Ascending aorta (tissue), 2 donors: Measurements from ENCODE around the gene PPP2R2D. TPM values are rescaled to one million over a fixed set of nuclear protein-coding genes. Genes with fewer than 3 reads are reported as not detected.

Experiments used
- DNase-seq, 2 donors: peaks; one replicate each; pipeline ENCODE4 v3.0.0-alpha.2; 2019; ENCODE audit warnings: low spot score in 2 of 2
- H3K27ac ChIP-seq, 2 donors: fragments of 200-600 bp; sonication (generic); one replicate each; pipeline ENCODE4 v1.5.1; 2016 to 2017; ENCODE audit warnings: mild to moderate bottlenecking in 1 of 2
- H3K27me3 ChIP-seq: fragments of 200-600 bp; sonication (generic); one replicate; pipeline ENCODE4 v1.5.1; 2017
- H3K36me3 ChIP-seq, 2 donors: fragments of 200-600 bp; sonication (generic); one replicate each; pipeline ENCODE4 v1.5.1; 2016
- H3K4me1 ChIP-seq, 2 donors: fragments of 200-600 bp; sonication (generic); one replicate each; pipeline ENCODE4 v1.5.1; 2016 to 2017; ENCODE audit warnings: mild to moderate bottlenecking in 1 of 2
- H3K4me3 ChIP-seq, 2 donors: fragments of 200-600 bp; sonication (generic); one replicate each; pipeline ENCODE4 v1.5.1; 2016 to 2017; ENCODE audit warnings: mild to moderate bottlenecking in 1 of 2
- H3K9me3 ChIP-seq, 2 donors: fragments of 200-600 bp; sonication (generic); one replicate each; pipeline ENCODE4 v1.5.1; 2016
- intact Hi-C: fragments of 100-400 bp; cut with DNase I; formaldehyde crosslinking; loops from one replicate; pipeline ENCODE4 v1.15.1; 2023
- total RNA-seq: library from RNA; depleted of rRNA; stranded (reverse); fragments of >200 nt; gene quantifications from one replicate; pipeline ENCODE4 v1.1.0, GENCODE V29; 2016
- TF ChIP-seq, protein P1 (sequence below), 3 experiments: fragments of 200-600 bp in 2 of 3; fragments of 450-650 bp in 1 of 3; sonication (generic) in 2 of 3; IDR thresholded peaks; one replicate each; pipeline ENCODE4 v1.5.1; 2016 to 2019; ENCODE audit warnings: antibody characterized with exemption in 3 of 3, mild to moderate bottlenecking in 1 of 3, moderate library complexity in 1 of 3

Gene PPP2R2D
- total RNA-seq, 1 donor from 2014 or later = 11.8 TPM

DNA sequence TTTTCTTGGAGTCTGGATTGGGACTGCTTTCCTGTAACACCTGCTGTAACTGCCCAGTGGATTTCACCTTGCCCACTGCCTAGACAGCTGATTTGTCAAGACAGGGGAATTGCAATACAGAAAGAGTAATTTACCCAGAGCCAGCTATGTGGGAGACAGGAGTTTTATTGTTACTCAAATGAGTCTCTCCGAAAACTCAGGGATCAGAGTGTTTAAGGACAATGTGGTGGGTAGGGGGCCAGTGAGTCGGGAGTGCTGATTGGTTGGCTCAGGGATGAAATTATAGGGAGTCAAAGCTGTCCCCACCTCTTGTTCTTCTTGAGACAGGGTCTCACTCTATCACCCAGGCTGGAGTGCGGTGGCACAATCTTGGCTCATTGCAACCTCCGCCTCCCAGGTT lies 106.2 kb downstream of the PPP2R2D start:
- no peak overlapping the region for H3K27ac ChIP-seq
- H3K4me1 ChIP-seq = no peaks in the 10 kb centered on the region
- intact Hi-C loops = no loop called here
- no peak overlapping the region for H3K4me3 ChIP-seq
- no peaks in the 10 kb centered on the region for H3K27me3 ChIP-seq
- TF ChIP-seq, protein P1, sequence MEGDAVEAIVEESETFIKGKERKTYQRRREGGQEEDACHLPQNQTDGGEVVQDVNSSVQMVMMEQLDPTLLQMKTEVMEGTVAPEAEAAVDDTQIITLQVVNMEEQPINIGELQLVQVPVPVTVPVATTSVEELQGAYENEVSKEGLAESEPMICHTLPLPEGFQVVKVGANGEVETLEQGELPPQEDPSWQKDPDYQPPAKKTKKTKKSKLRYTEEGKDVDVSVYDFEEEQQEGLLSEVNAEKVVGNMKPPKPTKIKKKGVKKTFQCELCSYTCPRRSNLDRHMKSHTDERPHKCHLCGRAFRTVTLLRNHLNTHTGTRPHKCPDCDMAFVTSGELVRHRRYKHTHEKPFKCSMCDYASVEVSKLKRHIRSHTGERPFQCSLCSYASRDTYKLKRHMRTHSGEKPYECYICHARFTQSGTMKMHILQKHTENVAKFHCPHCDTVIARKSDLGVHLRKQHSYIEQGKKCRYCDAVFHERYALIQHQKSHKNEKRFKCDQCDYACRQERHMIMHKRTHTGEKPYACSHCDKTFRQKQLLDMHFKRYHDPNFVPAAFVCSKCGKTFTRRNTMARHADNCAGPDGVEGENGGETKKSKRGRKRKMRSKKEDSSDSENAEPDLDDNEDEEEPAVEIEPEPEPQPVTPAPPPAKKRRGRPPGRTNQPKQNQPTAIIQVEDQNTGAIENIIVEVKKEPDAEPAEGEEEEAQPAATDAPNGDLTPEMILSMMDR (IDR thresholded peaks at IDR 0.05) = no peak
- no peaks in the 10 kb centered on the region for H3K36me3 ChIP-seq
- no peaks in the 10 kb centered on the region for H3K9me3 ChIP-seq
- DNase-seq = no peak

DNA sequence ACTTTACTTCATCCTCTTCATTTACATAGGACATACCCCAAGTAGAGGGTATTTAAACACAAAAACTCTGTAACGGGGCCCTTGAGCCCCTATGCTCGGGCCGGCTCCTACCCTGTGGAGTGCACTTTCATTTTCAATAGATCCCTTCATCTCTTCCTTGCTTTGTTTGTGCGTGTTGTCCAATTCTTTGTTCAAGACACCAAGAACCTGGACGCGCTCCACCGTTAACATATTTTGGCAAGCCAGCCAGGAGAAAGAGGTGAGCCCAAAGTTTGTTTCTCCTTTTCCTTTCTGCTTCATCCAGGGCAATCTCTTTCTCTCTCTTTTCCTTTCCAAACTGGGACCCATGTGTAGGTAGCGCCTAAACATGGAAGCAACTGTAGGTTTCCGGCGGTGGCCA lies 106.9 kb downstream of the PPP2R2D start:
- H3K4me1 ChIP-seq = no peaks in the 10 kb centered on the region
- no peaks in the 10 kb centered on the region for H3K27me3 ChIP-seq
- H3K4me3 ChIP-seq = no peak overlapping the region
- no peaks in the 10 kb centered on the region for H3K36me3 ChIP-seq
- no peaks in the 10 kb centered on the region for H3K9me3 ChIP-seq
- intact Hi-C loops = no loop called here
- no peak for DNase-seq
- H3K27ac ChIP-seq = no peak overlapping the region
- TF ChIP-seq, protein P1 (IDR thresholded peaks at IDR 0.05) = no peak

Other genes with a start within 250 kb of the PPP2R2D start
- 18.3 TPM for gene BNIP3, start 80.9 kb downstream of the PPP2R2D start, total RNA-seq
- not detected for gene JAKMIP3, start 164.9 kb downstream of the PPP2R2D start, total RNA-seq